Esophagus muscularis mucosa (tissue), 4 donors: ENCODE measurements around the gene NPBWR2.

ENCODE experiments used
- CTCF ChIP-seq, 3 experiments: fragments of 200-600 bp in 2 of 3; fragments of 450-650 bp in 1 of 3; sonication (generic) in 2 of 3; IDR thresholded peaks; one replicate each; pipeline ENCODE4 v1.5.1; 2017 to 2019; ENCODE audit warnings: antibody characterized with exemption in 3 of 3, mild to moderate bottlenecking in 2 of 3, moderate library complexity in 1 of 3
- EP300 ChIP-seq: sonication (generic); formaldehyde crosslinking; IDR thresholded peaks from one replicate; pipeline ENCODE4 v1.6.1; 2017; ENCODE audit warnings: antibody characterized with exemption
- POLR2A ChIP-seq: fragments of 450-650 bp; IDR thresholded peaks from one replicate; pipeline ENCODE4 v1.6.1; 2017; ENCODE audit warnings: antibody characterized with exemption, moderate library complexity, mild to moderate bottlenecking, low read depth

- no peak for TF ChIP-seq POLR2A
- no peak for TF ChIP-seq CTCF (IDR thresholded peaks at IDR 0.05)
- no peak for TF ChIP-seq EP300
These were observed 22.9 kb upstream of the NPBWR2 start for GRCh38 chr20:64130271-64130670.
